LNCAP (cell line): ENCODE data around the gene GALNTL6.

ENCODE experiments used
- TF ChIP-seq, protein P1 (sequence below): fragments of 450-650 bp; IDR thresholded peaks from 2 replicates; pipeline ENCODE4 v1.5.1; 2017; ENCODE audit warnings: mild to moderate bottlenecking

Gene GALNTL6

DNA sequence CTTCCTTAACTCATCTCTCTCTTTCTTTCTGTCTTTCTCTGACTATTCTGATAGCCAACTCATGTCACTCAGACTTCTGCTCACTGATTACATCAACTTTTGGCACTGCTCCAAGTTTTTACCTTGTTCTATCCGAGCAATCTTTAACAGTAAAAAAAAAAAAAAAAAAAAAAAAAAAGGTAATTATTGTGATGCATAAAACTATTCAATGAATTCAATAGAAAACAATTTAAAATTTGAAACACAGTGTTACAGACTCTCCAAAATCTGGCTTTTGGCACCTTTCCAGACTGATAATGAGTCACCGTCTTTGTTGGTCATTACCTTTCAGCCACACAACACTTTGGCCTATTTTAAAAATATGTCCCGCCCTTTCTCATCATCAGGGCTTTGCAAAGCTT lies 229.5 kb downstream of the GALNTL6 start:
- TF ChIP-seq, protein P1, sequence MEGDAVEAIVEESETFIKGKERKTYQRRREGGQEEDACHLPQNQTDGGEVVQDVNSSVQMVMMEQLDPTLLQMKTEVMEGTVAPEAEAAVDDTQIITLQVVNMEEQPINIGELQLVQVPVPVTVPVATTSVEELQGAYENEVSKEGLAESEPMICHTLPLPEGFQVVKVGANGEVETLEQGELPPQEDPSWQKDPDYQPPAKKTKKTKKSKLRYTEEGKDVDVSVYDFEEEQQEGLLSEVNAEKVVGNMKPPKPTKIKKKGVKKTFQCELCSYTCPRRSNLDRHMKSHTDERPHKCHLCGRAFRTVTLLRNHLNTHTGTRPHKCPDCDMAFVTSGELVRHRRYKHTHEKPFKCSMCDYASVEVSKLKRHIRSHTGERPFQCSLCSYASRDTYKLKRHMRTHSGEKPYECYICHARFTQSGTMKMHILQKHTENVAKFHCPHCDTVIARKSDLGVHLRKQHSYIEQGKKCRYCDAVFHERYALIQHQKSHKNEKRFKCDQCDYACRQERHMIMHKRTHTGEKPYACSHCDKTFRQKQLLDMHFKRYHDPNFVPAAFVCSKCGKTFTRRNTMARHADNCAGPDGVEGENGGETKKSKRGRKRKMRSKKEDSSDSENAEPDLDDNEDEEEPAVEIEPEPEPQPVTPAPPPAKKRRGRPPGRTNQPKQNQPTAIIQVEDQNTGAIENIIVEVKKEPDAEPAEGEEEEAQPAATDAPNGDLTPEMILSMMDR: no peak

DNA sequence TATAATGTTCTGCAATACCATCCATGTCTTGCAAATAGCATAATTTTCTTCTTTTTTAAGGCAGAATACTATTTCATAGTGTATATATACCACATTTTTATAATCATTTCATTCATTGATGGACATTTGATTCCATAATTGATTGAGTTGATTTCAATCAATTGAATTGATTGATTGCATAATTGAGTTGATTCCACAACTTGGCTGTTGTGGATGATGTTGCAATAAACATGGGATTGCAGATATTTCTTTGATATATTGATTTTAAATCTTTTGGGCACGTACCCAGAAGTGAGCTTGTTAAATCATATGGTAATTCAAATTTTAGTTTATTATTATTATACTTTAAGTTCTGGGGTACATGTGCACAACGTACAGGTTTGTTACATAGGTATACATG lies 232.8 kb downstream of the GALNTL6 start:
- TF ChIP-seq, protein P1: no peak

DNA sequence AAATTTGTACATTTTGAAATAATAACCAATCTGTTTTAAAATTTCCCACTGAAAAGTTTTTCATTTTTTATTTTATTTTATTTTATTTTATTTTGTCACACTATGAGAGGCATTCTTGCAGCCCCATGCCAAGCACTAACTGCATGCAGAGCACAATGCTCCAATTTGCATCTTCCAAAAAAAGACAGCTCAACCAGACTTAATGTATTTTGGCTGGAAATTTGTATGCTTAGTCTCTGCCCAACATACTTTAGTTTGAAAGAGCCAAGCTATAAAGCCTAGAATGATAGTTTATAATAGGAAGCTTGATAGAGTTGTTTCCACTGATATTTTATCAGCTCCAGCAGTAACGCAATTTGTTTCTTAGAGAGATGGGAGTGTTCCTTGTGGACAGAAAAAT lies 235.5 kb downstream of the GALNTL6 start:
- TF ChIP-seq, protein P1: no peak

DNA sequence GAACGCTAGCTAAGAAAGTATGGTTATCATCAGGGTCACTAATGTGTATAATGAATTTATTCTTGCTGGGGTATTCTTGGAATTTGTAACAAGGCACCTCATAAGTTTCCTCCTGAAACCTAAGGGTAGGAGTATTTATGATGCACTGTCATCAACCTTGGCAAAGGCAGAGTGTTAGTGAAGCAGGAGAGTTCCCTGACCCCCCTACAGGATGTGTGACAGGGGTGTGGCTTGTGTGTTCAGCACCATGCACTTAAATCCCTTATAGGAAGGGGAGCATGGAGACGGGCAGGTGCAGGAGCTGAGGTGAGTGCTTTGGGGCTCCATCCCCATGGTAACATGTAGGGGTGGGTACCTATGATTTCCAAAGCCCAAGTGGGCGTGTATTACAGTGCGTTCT lies 237.7 kb downstream of the GALNTL6 start:
- TF ChIP-seq, protein P1: no peak

DNA sequence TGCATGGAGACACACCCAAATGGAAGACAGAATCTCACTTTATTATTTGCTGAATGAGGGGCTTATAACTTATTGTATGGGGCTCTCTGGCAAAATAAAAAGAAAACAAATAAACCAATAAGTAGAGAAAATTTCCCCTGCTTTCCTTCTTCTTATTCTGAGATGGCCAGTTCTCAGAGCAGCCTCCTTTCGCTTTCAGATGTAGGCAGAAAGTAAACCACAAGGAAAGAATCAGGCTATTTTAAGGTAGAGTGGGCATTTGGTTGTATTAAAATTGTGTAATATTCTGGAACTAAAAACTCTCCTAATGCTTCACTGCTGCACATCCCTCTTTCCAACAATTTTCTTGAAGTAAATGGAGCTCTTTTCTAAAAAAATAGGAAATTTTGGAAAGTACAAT lies 241.8 kb downstream of the GALNTL6 start:
- TF ChIP-seq, protein P1: no peak

DNA sequence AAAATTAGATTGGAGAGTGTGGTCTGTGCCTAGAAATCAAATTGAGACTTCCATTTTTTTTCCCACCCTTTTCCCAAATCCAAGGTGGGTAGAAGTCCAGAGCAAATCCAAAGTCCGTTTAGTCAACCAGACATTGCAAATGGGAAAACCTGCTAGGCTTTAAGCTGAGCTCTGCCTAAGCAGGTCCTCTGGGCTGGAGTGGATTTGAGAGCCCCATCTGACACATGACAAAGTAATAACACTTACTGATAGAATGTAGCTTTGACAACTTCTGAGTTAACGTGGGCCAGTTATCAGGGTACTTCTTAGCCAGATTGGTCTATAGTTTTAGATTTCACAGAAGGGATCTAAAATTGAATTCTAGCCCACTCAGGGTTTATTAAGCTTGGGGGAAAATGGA lies 242.3 kb downstream of the GALNTL6 start:
- TF ChIP-seq, protein P1: no peak

DNA sequence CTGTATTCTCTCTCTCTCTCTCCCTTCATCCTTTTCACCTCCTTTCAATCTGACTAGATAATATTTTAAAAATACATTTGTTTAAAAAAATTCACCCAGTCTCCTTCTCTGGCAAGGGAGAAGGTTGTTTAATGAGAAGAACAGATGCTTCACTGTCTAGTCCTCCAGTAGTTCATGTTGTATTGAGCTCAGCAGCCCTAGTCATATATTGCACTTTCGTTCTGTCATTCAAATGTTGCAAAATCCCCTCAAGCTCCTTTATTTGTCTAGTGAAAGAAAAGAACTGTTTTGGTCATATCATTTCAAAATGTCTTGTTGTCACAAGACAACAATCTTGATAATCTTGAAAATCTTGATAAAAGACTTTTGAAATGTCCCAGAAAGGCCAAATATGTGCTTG lies 248.0 kb downstream of the GALNTL6 start:
- TF ChIP-seq, protein P1: no peak

DNA sequence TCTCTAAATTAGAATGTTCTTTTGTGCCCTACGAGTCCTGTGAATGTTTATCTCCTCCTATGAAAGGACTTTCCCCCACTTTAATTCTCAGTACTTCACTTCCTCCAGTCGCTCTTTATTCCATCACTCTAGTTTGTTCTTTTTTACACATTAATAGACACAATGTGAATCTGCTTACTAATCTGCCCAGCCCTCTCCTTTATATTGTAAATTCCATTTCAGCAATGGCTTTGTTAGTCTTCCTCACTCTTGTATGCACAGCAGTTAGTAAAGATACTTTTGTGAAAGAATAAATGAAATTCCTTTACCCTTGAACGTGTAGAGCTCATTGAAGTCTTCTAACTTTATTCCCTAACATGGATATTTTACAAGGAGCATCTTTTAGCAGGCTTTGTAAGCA lies 255.3 kb downstream of the GALNTL6 start:
- TF ChIP-seq, protein P1: no peak
